Suppressor macrophage treated with lipopolysaccharide for 1 hour (primary cell): ENCODE results near the gene MAML3.
A peak's percentile ranks its signal among the peaks of the same experiment; 100 is the strongest.

Experiments
- DNase-seq, 3 donors: peaks; one replicate each; pipeline ENCODE4 v3.0.0-alpha.2; 2020 to 2022

Gene MAML3

GRCh38 chr4:139988863-139989765 lies 164.9 kb downstream of the MAML3 start:
- peak; percentile 88 to 95 (median 94) for DNase-seq

DNA sequence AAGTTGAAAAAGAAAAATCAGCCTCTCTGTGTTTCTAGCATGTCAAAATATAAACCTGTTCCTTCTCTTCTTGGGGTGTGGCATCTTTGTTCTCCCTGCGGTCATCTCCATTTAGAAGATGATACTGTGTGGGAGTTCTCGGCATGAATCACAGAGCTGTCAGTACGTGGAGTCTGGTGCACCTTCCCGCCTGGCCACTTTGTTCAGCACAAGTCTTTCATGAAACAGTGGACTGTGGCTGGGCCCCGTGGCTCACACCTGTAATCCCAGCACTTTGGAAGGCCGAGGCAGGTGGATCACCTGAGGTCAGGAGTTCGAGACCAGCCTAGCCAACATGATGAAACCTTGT lies 166.5 kb downstream of the MAML3 start:
- peak in 1 of 3 donors; percentile 38 for DNase-seq

DNA sequence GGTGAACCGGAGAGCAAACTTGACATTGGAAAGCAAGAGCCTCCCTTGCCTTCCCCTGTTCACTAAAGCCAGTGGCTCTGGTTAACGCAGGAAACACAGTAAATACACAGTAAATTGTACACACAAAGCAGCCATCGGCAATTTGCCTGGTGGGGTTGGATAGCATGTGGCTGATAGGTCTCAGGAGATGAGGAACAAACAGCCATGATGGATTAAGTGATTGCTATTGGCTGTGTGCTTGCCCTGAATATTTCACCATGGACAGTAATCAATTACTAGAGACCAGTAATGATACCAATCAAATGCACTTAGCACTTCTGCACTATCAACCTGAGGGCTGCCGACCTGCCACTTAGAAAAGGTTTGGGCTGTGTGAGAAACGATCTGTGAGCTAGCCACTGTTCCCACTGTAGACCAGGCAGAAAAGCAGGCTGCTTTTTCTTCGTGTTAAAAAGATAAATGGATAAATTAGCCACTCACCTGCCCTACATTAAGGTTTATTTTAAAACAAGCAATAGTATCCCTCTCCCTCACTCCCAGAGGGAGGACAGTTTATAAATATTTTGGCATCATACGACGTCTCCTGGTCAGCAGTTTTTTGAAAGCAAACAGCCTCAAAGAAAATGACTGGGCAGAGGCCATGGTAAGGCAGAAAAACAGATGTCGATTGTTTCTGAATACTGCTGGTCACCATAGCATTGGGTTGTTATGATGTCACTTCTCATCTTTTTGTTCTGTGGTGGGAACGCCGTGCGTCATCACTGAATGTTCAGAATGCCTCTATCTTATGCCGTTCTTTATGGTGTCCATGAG lies 167.1 kb downstream of the MAML3 start:
- DNase-seq, result no peak

DNA sequence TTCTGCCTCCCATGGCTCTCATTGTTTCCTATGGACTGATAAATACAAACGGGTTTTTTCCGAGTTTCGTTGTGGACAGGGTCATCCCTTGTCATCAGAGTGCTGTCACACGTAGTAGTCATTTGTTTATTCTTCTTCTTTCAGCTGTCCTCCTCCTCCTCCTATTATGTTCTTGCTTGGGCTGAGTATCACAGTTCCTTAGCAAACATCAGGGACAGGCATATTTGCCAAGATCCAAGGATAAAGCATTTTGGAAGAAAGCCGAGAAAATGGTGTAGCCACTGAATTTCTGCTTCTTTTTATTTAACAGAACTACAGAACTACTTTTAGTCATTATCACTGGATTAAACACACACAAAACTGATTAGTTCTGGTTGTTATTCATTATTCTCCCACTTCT lies 167.9 kb downstream of the MAML3 start:
- peak in 1 of 3 donors; percentile 37 for DNase-seq

DNA sequence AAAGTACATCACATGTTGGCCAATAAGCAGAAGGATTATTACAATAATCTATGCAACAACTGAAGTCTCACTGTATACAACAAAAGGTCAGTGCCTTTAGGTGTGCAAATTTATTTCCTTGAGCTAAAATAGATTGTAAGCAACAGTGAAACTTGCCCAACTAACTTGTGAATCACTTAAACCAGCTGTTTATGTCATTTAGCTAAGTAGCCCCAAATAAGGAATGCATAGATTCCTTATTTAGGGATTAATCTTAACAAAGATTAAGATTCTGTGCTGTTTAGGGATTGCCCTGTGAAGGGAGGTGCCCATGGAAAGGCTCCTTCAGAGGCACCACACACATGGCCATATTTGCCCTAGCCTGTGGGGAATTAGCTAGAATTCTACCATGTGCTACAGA lies 168.6 kb downstream of the MAML3 start:
- no peak for DNase-seq

DNA sequence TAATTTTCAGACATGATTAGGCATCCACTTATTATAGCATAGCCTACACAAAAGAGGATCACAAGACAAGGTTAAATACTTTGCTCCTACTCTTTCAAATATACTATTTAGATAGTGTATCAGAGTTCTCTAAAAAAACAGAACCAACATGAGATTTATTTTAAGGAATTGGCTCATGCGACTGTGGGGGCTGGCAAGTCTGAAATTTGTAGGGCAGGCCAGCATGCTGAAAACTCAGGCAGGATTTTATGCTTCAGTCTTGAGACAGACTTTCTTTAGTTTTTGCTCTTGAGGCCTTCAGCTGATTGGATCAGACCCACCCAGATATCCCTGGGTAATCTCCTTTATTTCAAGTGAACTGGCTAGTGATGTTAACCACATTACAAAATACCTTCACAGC lies 169.5 kb downstream of the MAML3 start:
- DNase-seq, result peak; percentile 56 to 59 (median 59)

GRCh38 chr4:139978692-139979091 lies 175.3 kb downstream of the MAML3 start:
- peak; percentile 64 to 88 (median 83) for DNase-seq

GRCh38 chr4:139977838-139978609 lies 176.0 kb downstream of the MAML3 start:
- DNase-seq, result peak in 2 of 3 donors; percentile 25 to 31

DNA sequence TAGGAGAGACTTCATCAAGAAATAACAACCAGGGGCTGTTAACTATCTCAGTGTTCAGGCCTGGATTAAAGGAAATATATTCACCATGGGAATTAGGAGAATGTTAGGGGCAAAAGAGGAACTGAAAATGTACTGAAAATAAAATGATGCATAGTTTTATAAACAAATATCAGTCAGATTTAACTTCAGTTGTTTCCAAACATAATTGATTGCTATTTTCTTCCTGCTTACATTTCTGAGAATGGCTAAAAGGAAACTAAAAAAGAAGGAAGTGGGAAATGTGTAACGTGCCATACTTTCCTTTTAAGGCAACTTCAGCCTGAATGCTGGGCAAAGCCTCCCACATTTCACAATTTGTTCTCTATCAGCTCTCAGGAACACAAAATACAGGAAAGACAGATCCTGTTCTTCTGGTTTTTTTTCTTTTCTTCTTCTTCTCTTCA lies 178.1 kb downstream of the MAML3 start:
- DNase-seq, result peak; percentile 79 to 95 (median 93)

- no peak for DNase-seq
Observed at GRCh38 chr4:139973616-139974015, 180.4 kb downstream of the MAML3 start.

- DNase-seq, result no peak
Observed at GRCh38 chr4:139973015-139973414, 181.0 kb downstream of the MAML3 start.

GRCh38 chr4:139972305-139972704 lies 181.7 kb downstream of the MAML3 start:
- DNase-seq, result peak in 2 of 3 donors; percentile 51 to 57

DNA sequence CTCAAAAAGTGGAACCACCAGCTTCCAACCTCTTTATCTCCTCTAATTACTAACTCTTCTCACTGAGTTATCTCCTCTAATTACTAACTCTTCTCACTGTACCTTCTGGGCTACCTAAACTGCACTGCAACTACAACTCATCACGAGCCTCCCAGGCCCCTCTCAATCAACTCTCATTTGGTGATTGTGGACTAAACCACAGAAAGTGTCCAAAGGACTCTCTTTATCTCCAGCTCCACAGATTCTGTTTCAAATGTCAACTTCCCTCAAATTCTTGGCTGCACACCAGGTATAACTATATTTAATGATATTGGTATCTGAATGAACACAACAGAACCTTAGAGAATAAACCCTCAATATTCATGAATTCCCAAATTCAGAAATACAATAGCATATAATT lies 182.9 kb downstream of the MAML3 start:
- peak in 1 of 3 donors; percentile 28 for DNase-seq

- no peak for DNase-seq
Observed at GRCh38 chr4:139969635-139970266, 184.2 kb downstream of the MAML3 start.

DNA sequence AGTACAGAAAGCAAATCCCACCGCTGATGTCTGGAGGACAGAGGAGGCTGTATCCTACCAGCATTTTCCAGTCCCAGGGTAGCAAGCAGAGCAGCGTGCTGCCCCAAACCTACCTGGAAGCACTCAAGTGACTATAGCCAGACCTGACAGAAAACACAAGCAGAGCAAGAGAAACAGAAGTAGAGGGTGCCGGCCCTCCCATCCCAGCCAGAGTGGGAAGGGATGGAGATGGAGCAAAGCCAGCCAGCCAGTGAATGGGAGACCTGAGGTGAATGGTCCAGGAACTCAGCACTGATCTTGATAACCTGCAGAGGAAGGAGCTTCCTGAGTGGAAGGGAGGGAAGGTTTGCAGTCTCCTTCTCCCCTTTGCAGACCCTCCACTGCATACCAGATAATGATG lies 185.2 kb downstream of the MAML3 start:
- DNase-seq, result no peak

- DNase-seq, result no peak
Observed at GRCh38 chr4:139966383-139966782, 187.6 kb downstream of the MAML3 start.

GRCh38 chr4:139965789-139966188 lies 188.2 kb downstream of the MAML3 start:
- DNase-seq, result no peak

DNA sequence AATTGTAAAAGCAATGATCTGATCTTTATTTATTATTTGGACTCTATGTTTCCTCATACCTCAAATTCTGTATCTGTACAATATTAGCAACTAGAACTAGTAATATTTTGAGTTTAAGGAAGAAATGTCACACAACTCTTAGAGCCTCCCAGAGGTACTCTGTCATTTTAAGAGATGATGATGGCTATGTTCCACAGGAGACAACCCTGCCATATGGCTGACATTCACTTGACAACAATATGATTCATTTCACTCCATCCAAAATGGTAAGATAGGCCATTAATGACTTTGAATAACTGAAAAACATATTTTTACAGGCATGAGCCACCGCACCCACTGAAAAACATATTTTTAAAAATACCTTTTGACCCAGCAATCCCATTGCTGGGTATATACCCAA lies 190.3 kb downstream of the MAML3 start:
- no peak for DNase-seq

- DNase-seq, result no peak
Observed at GRCh38 chr4:139962130-139962684, 191.8 kb downstream of the MAML3 start.

DNA sequence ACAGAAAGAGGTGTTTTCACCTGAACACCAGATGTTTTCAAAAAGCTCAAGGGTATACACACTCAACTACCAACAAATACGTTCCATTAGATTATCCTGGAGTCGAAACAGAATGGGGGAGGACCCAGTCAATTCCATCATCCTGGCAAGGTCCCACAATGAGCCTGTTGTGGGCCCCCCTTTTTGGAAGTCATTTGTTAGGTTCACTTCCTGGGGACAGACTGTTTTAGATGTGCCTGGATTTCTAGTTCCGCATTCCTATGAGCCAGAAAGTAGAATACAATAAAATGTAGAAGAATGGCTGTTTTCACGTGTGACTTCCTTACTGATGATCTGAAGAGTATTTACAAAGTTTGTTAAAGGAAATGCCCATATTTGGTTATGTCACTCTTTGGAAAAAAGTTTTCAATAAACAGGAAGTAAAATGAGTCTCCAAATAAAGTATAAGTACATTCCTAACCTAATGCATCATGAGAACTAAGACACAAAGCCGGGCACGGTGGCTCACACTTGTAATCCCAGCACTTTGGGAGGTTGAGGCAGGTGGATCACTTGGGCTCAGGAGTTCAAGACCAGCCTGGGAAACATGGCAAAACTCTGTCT lies 192.5 kb downstream of the MAML3 start:
- DNase-seq, result peak in 2 of 3 donors; percentile 48 to 60

DNA sequence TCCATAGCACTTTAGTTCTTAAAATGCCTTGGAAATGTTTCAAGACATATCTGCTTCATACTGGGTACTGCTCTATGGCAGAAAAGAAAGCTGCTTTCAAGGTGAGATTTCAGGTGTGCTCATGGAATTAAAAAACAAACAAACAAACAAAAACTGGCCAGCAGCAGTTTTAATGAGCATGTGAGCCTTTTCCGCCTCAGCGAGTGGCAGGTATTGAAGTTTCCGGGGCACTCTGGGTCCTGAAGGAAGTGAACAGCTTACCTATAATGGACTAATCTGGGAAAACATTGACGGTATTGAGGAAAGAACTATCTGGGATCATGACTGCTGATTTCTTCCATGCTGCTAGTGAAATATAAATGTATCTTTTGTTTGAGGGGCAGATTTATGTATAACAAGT lies 194.6 kb downstream of the MAML3 start:
- no peak for DNase-seq

DNA sequence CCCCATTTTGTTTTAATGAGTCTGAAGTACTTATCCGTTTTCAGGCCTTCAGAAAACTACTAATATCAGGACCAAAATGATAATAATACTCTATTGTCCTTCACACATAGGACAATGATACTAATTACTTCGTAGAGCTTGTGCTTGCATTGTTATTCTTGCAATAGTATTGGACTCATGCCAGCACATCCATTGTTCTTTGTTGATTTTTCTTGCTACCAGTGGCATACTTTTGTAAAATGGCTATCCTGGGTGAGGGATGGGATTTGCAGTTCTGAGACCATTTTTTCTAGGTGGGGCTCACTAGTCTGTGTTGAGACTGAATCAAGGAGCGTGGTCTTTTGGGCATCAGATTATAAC lies 195.3 kb downstream of the MAML3 start:
- DNase-seq, result no peak
